Stimulated activated CD4-positive, alpha-beta T cell treated with anti-CD3 and anti-CD28 coated beads, Interleukin-15, amount 100 ng/mL, for 48 hours (primary cell): Measurements from ENCODE around the gene PEF1.

Source experiments
- DNase-seq, 2 donors: peaks; one replicate each; pipeline ENCODE4 v3.0.0-alpha.2; 2020; ENCODE audit warnings: low read depth in 2 of 2

The PEF1 gene

GRCh38 chr1:31653717-31654473 lies 9.2 kb upstream of the PEF1 start:
- no peak for DNase-seq

GRCh38 chr1:31652891-31653499 lies 8.3 kb upstream of the PEF1 start:
- no peak for DNase-seq

DNA sequence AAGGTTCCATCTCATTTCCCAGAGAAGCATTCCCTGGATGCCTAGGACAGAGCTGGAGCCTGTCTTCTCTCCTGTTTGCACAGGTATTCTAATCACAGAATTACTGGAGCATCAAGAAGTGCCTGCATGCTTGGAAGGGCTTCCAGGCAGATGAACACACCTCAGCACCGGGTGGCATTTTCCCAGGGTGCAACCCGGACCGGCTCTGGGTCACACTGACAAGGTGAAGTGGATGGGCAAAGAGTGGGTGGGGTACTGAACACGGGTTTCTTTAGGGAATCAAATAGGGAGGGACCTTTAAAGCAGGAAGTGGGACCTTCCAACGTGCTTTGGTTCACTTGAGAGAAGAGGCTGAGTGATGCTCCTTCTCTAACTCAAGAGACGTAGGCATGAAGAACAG lies 7.1 kb upstream of the PEF1 start:
- no peak for DNase-seq

GRCh38 chr1:31651089-31651420 lies 6.4 kb upstream of the PEF1 start:
- no peak for DNase-seq

- no peak for DNase-seq
Observed at GRCh38 chr1:31650161-31651088, 5.7 kb upstream of the PEF1 start.

DNA sequence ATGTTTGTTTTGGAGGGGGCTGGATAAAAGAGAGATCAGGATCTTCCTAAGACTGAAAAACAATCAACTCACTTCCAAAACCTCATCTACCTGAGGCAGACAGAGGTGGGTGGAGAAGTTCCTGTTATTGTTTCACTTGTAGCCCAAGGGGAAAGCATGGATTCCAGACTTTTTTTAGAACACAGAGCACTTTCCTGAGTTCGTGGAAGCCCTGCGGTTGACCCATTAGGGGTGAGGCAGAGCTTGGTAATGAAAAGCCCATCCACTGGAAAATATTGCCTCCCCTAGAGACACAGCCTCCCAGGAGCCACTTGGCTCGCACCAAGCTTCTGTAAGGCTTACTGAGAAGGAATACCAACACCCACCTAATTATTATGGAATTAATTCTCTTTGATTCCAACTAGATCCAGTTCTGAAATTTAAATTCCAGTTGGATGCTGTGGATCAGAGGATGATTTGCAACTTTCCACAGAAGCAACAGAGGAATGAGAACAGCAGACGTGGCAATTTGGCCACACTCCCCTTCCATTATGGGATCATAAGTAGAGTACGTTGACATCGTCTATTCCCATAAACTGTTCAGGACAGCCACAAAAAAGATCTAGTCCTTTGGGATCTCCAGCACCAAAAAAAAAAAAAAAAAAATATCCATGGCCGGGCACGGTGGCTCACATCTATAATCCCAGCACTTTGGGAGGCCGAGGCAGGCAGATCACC lies 4.1 kb upstream of the PEF1 start:
- no peak for DNase-seq

GRCh38 chr1:31648190-31648589 lies 3.5 kb upstream of the PEF1 start:
- DNase-seq: no peak

- DNase-seq: no peak
Observed at GRCh38 chr1:31647106-31647505, 2.4 kb upstream of the PEF1 start.

DNA sequence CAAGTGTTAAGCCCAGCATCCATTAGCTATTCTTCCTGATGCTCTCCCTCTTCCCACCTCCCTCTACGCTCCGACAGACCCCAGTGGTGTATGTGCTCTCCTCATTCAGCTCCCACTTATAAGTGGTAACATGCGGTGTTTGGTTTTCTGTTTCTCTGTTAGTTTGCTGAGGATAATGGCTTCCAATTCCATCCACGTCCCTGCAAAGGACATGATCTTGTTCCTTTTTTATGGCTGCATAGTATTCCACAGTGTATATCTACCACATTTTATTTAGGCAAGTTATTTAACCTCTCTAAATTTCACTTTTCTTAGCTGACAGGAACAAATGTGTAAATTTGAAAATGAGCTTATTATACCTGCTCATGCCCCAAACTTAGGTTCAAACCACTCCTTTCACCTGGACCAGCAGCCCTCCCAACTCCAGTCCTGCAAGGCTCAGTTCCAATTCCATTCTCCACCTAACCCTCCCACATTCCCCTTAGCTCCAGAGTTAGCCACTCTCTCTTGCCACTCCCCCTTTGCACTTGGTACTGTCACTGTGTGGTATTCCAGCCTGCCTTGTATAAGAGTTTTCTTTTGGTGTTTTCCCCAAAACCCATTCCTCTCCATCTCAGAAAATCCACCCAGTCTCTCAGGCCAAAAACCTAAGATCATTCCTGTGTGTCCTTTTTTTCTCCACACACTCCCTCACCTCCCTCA lies 1.7 kb upstream of the PEF1 start:
- no peak for DNase-seq

DNA sequence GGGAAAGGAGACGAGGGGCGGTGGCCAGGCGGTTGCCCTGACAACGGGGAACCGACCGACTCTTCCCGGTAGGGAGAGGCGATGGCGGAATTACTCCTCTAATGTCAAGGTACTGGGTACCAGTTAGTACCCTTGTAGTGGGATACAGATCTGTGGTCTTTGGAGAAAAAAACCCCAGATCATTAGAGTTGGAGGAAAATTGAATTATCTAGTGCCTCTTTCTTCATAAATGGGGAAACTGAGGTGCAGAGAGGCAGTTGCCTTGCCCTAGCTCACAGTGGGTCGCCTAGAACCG lies 545 bp upstream of the PEF1 start:
- no peak for DNase-seq

DNA sequence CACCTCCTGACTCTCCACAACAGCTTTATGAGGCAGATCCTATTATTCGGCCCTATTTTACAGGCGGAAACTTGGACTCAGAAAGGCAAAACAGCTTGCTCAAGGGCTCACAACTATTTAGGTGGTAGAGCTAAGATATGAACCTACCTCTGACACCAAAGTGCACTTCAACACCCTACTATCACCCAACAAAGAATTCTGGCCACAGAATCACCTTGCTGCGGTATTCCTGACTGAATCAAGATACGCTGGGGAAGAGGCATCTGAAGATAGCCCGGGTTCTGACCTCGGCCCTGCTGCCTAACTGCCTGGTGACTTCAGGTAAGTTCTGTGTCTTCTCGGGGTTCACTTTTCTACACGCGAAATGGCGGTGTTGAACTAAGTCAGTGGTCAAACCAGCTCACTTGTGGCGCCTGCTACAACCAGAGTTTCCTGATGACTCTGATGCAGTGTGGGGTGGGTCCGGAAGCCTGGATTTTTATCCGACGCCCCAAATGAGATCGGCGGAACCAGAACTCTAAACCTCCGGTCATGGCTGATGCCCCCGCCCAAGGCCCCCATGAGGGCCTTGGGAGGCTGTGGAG lies 608 bp downstream of the PEF1 start:
- DNase-seq: no peak

- no peak for DNase-seq
Observed at GRCh38 chr1:31642897-31643296, 1.8 kb downstream of the PEF1 start.

GRCh38 chr1:31642366-31642765 lies 2.3 kb downstream of the PEF1 start:
- DNase-seq: no peak

DNA sequence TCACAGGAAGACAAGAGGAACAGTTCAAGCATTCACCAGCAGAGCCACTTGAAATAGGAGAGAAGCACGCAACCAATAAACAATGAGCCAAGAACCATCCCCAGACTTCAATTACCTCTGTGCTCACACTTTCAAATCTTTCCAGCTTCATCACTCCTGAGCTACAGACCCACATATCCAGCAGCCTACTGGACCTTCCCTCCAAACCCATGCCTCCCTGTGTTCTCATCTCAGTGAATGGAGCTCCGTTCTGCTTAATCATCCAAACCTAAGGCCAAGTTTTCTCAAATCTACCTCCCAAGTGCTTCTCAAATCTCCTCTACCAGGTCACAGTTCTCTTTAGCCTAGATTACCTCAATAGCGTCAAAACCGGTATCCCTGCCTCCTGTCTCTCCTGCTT lies 3.7 kb downstream of the PEF1 start:
- no peak for DNase-seq

- DNase-seq: no peak
Observed at GRCh38 chr1:31640179-31640578, 4.5 kb downstream of the PEF1 start.

- DNase-seq: no peak
Observed at GRCh38 chr1:31639543-31639942, 5.1 kb downstream of the PEF1 start.

DNA sequence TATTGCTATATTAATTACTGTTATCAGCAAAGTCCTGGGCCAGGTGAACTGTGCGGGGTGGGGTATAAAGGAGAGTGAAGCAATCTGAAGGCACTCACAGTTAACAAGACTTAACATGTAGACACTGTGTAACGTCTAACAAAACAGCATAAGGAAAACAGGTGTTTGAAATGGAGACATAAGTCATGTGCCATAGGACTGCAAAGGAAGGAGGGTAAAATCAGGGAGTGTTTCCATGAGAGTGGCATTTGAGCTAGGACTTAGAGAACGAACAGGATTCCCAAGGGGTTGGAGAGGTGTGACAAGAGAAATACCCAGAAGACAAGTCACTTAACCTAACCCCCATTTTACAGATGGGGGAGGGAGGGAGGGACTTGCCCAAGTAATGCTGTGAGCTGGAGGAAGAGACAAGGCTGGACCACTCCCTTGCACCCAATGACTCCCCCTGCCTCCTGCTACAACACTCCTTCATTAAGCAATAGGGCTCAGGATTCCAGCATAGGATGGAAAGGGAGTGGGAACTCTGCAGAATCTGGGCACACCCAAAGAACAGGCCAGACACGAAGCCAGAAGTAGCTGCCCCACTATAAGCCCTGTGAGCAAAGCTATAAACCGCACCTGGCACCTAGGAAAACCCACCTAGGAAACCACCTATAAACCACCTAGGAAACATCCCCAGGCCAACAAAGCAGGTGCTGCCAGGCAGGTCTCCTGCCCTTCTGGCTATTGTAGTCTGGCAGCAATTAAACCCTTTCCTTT lies 6.6 kb downstream of the PEF1 start:
- DNase-seq: no peak

DNA sequence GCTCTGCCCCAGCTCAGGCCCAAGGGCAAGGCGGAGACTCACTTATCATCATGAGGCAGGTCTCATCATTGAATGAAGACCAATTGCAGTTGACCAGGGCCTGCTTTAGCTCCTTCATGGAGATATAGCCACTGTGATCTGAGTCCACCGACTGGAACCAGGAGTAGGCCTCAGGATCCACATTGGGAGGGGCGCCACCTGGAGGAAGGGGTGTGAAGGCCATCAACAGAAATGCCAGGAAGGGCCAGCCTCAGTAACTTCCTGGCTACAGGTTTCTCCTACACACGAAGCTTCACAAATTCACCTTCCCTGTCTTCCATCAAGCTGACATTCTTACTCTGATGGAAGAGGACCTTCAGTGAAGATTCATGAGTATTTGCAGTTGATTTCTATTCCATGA lies 11.6 kb downstream of the PEF1 start:
- DNase-seq: peak; percentile 11 to 14

GRCh38 chr1:31632649-31633048 lies 12.0 kb downstream of the PEF1 start:
- DNase-seq: no peak

DNA sequence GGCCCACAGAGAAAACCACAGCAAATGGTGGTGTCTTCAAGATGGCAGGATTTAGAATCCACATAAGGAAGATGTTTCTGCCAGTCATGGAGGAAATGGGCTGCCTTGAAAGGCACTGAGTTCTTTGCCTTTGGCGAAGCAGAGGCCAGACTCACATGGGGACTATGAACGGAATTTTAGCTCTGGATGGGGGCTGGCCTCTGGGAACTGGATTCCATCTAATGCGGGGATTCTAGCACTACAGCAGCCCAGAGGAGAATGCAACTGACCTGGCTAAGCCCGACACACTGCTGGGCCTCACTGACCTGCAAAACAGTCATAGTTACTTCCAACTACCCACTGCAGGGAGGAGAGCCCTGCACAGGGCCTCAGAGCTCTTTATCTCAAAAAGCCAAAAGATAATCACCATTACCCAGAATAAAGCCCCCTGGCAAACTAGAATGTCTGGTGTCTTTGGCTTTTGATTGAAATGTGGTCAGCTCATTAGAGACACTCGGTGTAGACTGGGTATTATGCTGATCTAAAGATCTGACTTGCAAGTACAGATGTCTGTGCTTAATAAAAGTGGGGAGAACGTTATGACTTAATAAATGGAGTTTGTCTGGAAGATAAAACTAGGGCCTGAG lies 15.6 kb downstream of the PEF1 start:
- DNase-seq: no peak
